Measurements from ENCODE around the gene EIF2S2. TPM values are rescaled to one million over a fixed set of nuclear protein-coding genes. Genes with fewer than 3 reads are reported as not detected.

Gene EIF2S2
- polyA plus RNA-seq, 4 donors, result 41.9 to 50.5 (median 48.7) TPM

DNA sequence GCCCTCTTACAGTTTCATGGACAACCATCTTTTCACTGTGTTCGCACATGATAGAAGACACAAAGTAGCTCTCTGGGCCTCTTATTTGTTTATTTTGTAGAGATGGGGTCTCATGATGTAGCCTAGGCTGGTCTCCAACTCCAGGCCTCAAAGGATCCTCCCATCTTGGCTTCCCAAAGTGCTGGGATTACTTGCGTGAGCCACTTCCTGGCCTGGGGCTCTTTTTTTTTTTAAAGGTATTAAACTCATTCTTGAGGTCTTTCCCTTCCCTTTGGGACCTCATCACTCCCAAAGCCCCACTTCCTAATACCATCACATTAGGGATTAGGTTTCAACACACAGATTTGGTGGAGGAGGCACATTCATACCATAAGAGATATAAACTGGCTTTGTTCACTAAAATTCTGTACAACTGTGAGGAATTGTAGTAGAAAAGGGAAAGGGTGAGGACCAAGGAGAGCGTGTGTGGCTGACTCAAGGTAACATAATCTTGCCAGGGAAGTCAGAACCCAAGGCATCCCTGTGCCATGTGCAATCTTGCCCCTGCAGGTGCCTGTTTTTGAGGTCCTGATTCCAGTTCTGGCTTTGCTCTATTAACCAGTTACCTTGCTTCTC lies 45.5 kb downstream of the EIF2S2 start:
- no peak for DNase-seq (ENCODE audit: low read depth in 4 of 4, low spot score in 3 of 4)

DNA sequence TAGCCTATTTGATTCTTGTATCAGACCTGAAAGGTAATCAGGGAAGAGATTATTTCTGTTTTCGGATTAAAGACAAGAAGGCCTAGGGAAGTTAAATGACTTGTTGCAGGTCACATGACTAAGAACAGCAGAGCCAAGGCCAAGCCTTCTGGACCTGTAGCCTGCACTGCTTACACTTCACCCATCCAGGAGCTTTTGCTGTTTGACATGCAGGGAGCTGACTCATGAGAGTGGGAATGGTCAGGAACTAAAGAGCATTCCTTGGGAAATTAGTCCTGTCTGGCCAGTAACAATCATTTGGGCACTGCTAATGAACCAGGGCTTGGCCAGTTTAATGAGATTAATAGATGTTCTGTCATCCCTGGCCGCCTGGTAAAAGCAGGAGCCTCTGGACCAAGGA lies 46.8 kb downstream of the EIF2S2 start:
- no peak for DNase-seq (ENCODE audit: low read depth in 4 of 4, low spot score in 3 of 4)

DNA sequence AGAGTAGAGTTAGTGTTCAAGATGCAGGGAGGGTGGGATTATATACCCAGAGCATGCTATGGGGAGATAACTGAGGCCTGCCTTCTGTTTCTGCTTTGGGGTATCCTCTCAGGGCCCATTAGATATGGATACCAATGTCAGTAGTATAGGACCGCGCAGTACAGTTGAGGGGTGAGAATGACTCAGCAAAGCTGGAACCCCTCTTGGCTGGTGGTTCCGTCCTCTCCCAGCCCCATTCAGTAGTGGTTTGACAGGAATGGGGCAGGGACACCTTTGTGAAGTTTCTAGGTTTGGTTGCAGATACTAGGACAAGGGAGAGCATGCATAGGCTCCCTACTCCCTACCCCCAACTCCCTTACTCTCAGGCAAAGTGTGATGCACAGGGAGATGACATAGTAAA lies 47.8 kb downstream of the EIF2S2 start:
- DNase-seq (ENCODE audit: low read depth in 4 of 4, low spot score in 3 of 4), result no peak

DNA sequence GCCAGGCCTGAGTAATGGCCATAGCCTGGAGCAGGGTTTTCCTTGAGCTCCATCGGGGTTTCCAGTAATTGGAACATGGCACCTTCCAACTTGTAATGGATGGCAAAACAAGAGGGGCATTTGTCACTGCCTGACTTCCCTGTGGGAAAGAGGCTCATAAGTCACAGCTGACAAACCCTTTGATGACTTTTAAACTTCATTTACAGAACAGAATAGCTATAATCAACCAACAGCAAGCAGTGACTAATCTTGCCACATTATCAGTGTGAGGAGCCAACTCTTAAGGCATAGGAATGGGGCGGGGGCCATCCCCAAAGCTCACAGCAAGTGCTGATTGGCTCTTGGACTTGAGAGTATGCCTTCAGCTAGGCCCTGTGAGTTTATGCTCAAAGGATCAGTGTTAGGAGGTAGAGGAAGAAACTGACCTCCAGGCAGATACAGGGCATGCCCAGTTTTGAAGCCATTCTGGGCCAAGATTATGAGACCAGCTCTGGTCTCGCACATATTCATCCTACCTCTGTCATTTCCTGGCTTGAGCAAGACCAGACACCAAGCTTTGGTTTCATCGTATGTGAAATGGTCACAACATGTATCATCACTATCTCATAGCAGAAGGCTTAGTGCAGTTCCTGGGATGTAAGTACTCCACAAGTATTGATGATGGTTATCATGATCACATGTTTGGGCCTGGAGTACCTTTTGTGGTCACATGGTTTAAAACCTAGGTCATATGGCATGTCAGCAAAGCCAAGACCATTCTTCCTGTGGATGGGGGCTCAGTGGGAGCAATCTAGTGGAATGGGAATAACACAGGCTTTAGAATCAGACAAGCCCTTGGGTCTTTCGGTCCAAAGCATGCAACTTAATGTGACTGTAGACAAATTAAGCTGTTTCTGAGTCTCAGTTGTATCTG lies 49.2 kb downstream of the EIF2S2 start:
- no peak for DNase-seq (ENCODE audit: low read depth in 4 of 4, low spot score in 3 of 4)

- no peak for DNase-seq (ENCODE audit: low read depth in 4 of 4, low spot score in 3 of 4)
Measured at GRCh38 chr20:34061695-34062094, 50.3 kb downstream of the EIF2S2 start.

- DNase-seq (ENCODE audit: low read depth in 4 of 4, low spot score in 3 of 4), result no peak
Measured at GRCh38 chr20:34060970-34061369, 51.1 kb downstream of the EIF2S2 start.

GRCh38 chr20:34058831-34059230 lies 53.2 kb downstream of the EIF2S2 start:
- no peak for DNase-seq (ENCODE audit: low read depth in 4 of 4, low spot score in 3 of 4)

- DNase-seq (ENCODE audit: low read depth in 4 of 4, low spot score in 3 of 4), result no peak
Measured at GRCh38 chr20:34055290-34055689, 56.8 kb downstream of the EIF2S2 start.

DNA sequence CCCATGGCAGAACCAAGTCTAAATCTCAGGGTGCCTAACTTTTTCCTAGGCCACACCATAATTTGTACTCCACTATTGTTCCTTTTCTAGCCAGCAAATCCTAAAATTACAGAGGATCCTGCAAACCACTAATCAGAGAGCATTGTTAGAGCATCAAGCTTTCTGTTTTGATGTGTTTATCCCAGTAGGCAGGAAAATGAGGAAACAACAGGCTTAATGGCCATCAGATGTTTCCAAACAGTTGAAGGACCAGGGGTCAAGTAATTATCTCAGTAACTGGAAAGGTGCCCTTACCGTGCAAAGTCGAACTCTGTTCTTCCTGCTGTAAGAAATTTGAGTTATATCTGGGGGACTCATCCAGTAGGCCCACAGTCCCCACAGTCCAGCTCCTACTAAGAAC lies 59.6 kb downstream of the EIF2S2 start:
- no peak for DNase-seq (ENCODE audit: low read depth in 4 of 4, low spot score in 3 of 4)

- no peak for DNase-seq (ENCODE audit: low read depth in 4 of 4, low spot score in 3 of 4)
Measured at GRCh38 chr20:34049897-34050695, 61.9 kb downstream of the EIF2S2 start.

DNA sequence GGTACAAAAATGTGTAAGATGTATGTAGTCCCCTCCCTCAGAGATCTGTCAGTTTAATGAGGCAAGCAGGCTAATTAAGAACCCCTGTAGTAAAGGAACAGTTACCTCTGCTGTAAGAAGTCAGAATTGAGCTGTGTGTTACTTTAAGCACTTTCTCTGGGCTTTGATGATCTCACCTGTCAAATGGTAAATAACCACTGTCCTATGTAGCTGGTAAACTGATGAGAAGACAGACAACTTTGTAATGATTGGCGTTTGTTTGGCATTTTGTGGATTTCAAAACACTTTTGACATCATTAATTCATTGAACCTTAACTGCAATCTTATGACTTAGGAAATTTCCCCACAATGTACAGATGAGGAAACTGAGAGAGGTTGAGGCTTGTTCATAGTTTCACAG lies 62.7 kb downstream of the EIF2S2 start:
- no peak for DNase-seq (ENCODE audit: low read depth in 4 of 4, low spot score in 3 of 4)

DNA sequence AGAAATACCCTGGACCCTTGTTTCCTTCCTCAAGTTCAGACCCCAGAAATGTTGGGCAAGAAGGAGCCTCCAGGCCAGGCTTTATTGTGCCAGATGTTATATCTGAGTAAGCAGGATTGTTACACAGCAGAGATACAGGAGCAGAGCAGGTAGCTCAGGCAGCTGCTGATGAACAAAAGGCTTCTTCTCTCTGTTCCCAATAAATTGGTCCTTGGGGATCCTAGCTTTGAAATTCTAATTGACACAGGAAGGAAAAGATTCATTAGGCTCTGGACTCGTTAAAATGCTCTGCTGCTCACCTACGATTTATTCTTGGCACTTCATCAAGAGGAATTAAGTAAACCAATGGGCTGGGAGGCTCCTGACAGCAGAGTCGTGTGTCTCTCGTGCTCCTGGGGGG lies 64.1 kb downstream of the EIF2S2 start:
- DNase-seq (ENCODE audit: low read depth in 4 of 4, low spot score in 3 of 4), result no peak

GRCh38 chr20:34047010-34047687 lies 64.9 kb downstream of the EIF2S2 start:
- DNase-seq (ENCODE audit: low read depth in 4 of 4, low spot score in 3 of 4), result no peak

- DNase-seq (ENCODE audit: low read depth in 4 of 4, low spot score in 3 of 4), result no peak
Measured at GRCh38 chr20:34045930-34046725, 65.9 kb downstream of the EIF2S2 start.

DNA sequence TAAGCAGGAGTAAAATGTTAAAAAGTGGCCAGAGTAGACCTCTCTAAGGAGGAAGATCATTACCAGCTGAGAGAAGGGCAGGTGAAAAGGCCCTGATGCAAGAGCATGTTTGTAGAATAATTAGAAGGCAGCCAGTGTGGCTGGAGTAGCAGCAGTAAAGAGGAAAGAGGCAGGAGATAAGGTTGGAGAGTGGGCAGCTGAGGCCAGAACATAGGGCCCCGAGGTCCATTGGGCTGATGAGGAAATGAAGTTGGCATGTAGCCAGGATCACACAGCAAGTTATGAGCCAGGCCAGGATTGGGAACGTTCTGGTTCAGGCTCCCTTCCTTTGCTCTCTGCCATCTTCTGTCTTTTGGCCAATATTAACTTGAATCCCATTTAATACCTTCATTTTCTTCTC lies 66.7 kb downstream of the EIF2S2 start:
- DNase-seq (ENCODE audit: low read depth in 4 of 4, low spot score in 3 of 4), result no peak

DNA sequence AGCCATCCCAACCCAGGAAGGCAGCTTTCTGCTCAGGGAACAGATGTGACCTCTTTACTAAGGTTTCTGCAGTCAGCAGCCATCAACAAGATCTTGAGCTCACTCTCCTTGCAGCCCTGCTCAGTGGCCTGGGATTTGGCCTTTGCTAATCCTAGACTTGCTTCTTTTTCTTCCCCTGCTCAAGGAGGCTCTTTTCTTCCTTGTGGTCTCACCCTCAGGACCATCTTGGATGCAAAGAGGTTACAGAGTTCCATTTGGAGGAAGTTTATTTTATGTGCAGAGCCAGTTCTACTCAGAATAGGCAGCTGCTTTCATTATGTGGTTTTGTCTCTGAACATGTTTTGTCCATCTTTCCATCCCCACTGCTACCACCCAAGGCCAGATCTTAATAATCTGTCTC lies 69.0 kb downstream of the EIF2S2 start:
- no peak for DNase-seq (ENCODE audit: low read depth in 4 of 4, low spot score in 3 of 4)

- no peak for DNase-seq (ENCODE audit: low read depth in 4 of 4, low spot score in 3 of 4)
Measured at GRCh38 chr20:34042262-34042661, 69.8 kb downstream of the EIF2S2 start.

- no peak for DNase-seq (ENCODE audit: low read depth in 4 of 4, low spot score in 3 of 4)
Measured at GRCh38 chr20:34041226-34041625, 70.8 kb downstream of the EIF2S2 start.

GRCh38 chr20:34040300-34040995 lies 71.6 kb downstream of the EIF2S2 start:
- DNase-seq (ENCODE audit: low read depth in 4 of 4, low spot score in 3 of 4), result no peak

All from left renal pelvis (tissue), 4 donors.